ENCODE data around the gene CDK14. TPM values are rescaled to one million over a fixed set of nuclear protein-coding genes. Genes with fewer than 3 reads are reported as not detected.

The CDK14 gene
- total RNA-seq, 4 donors from 2014 or later: 0.38 to 3.6 (median 1.3) TPM

GRCh38 chr7:91046322-91047089 is 450.4 kb downstream of the CDK14 start:
- H3K27ac ChIP-seq: no peak overlapping the region
- no peaks in the 10 kb centered on the region for H3K9me3 ChIP-seq
- H3K27me3 ChIP-seq: no peaks in the 10 kb centered on the region
- no peaks in the 10 kb centered on the region for H3K36me3 ChIP-seq
- no peak for TF ChIP-seq POLR2A (IDR thresholded peaks at IDR 0.05)
- TF ChIP-seq CTCF (IDR thresholded peaks at IDR 0.05): peak in 1 of 6 experiments; percentile 36
- intact Hi-C loops (cut with DNase I): no loop called here
- H3K4me1 ChIP-seq: no peaks in the 10 kb centered on the region
- no peak for DNase-seq
- no peak overlapping the region for H3K4me3 ChIP-seq
- 66 to 79% methylated on average over 2 of the region's 2 CpGs for WGBS, 2 donors

- DNase-seq: no peak
- intact Hi-C loops (cut with DNase I): no loop called here
- TF ChIP-seq POLR2A (IDR thresholded peaks at IDR 0.05): no peak
- TF ChIP-seq CTCF (IDR thresholded peaks at IDR 0.05): no peak
- H3K27me3 ChIP-seq: no peaks in the 10 kb centered on the region
- 84 to 86% methylated on average over 2 of the region's 2 CpGs for WGBS, 2 donors
- no peak overlapping the region for H3K4me3 ChIP-seq
- no peaks in the 10 kb centered on the region for H3K36me3 ChIP-seq
- no peaks in the 10 kb centered on the region for H3K9me3 ChIP-seq
- H3K4me1 ChIP-seq: no peaks in the 10 kb centered on the region
- H3K27ac ChIP-seq: no peak overlapping the region
Observed at GRCh38 chr7:91047636-91048035, 451.5 kb downstream of the CDK14 start.

GRCh38 chr7:91050677-91051076 is 454.6 kb downstream of the CDK14 start:
- H3K9me3 ChIP-seq: no peaks in the 10 kb centered on the region
- H3K36me3 ChIP-seq: no peaks in the 10 kb centered on the region
- 48 to 53% methylated on average over 2 of the region's 2 CpGs for WGBS, 2 donors
- H3K27me3 ChIP-seq: no peaks in the 10 kb centered on the region
- no peaks in the 10 kb centered on the region for H3K4me1 ChIP-seq
- TF ChIP-seq POLR2A (IDR thresholded peaks at IDR 0.05) (no peak), CTCF (IDR thresholded peaks at IDR 0.05) (no peak)
- no peak overlapping the region for H3K27ac ChIP-seq
- no peak for DNase-seq
- H3K4me3 ChIP-seq: no peak overlapping the region
- intact Hi-C loops (cut with DNase I): no loop called here

- Histone ChIP-seq H3K4me1 (no peaks in the 10 kb centered on the region), H3K4me3 (no peak overlapping the region), H3K27me3 (no peaks in the 10 kb centered on the region), H3K27ac (no peak overlapping the region), H3K9me3 (no peaks in the 10 kb centered on the region), H3K36me3 (no peaks in the 10 kb centered on the region)
- intact Hi-C loops (cut with DNase I): no loop called here
- 81 to 87% methylated on average over 3 of the region's 3 CpGs for WGBS, 2 donors
- TF ChIP-seq CTCF (IDR thresholded peaks at IDR 0.05) (no peak), POLR2A (IDR thresholded peaks at IDR 0.05) (no peak)
- DNase-seq: no peak
Observed at GRCh38 chr7:91051966-91052365, 455.8 kb downstream of the CDK14 start.

- intact Hi-C loops (cut with DNase I): no loop called here
- Histone ChIP-seq H3K27ac (no peak overlapping the region), H3K4me1 (no peaks in the 10 kb centered on the region), H3K9me3 (no peaks in the 10 kb centered on the region), H3K4me3 (no peak overlapping the region), H3K27me3 (no peaks in the 10 kb centered on the region), H3K36me3 (no peaks in the 10 kb centered on the region)
- DNase-seq: no peak
- TF ChIP-seq CTCF (IDR thresholded peaks at IDR 0.05) (no peak), POLR2A (IDR thresholded peaks at IDR 0.05) (no peak)
- WGBS, 2 donors: 55 to 72% methylated on average over 2 of the region's 2 CpGs
Observed at GRCh38 chr7:91054374-91054773, 458.3 kb downstream of the CDK14 start.

All from esophagus squamous epithelium (tissue), 5 donors.